Panc1 (cell line): Measurements from ENCODE around the gene ENPP6. TPM values are rescaled to one million over a fixed set of nuclear protein-coding genes. Genes with fewer than 3 reads are reported as not detected.

Experiments used
- ATAC-seq: fragments of 200-7000 bp; cut with Tn5 transposase; 2 replicates; pipeline ENCODE4 v1.9.1; 2020; ENCODE audit warnings: mild to moderate bottlenecking, moderate library complexity
- BruUV-seq: library from RNA; stranded (reverse); fragments of 400-500 nt; replicated peaks from 2 replicates; lab custom pipeline; 2021; lab: Mats Ljungman, UMichigan
- CTCF ChIA-PET: fragments of 300-600 bp; sonication (Branson Sonifier 250); formaldehyde crosslinking; loops from one replicate; lab custom pipeline; 2022; ENCODE audit warnings: antibody characterized with exemption; lab: Charles Lee
- POLR2A ChIA-PET: fragments of 300-600 bp; sonication (Branson Sonifier 250); formaldehyde crosslinking; loops from one replicate; lab custom pipeline; 2022; ENCODE audit warnings: antibody characterized with exemption; lab: Charles Lee
- DNase-seq: peaks from one replicate; pipeline ENCODE4 v3.0.0-alpha.2; 2010; ENCODE audit warnings: low read depth, low spot score
- H3K27ac ChIP-seq: 2 replicates; pipeline ENCODE4 v1.5.1; 2011; ENCODE audit warnings: mild to moderate bottlenecking, low read length, inconsistent platforms
- H3K27me3 ChIP-seq: fragments of 200-500 bp; sonication (Bioruptor generic); 2 replicates; pipeline ENCODE4 v1.6.0; 2014; ENCODE audit warnings: low read length, inconsistent platforms; ENCODE audit not compliant: control insufficient read depth, insufficient read depth
- H3K36me3 ChIP-seq: fragments of 200-500 bp; sonication (Bioruptor generic); 2 replicates; pipeline ENCODE4 v1.5.1; 2014; ENCODE audit warnings: inconsistent platforms, mild to moderate bottlenecking, low read length, moderate library complexity; ENCODE audit not compliant: control insufficient read depth, insufficient read depth
- H3K4me1 ChIP-seq: 2 replicates; pipeline ENCODE4 v1.5.1; 2011; ENCODE audit warnings: inconsistent platforms, mild to moderate bottlenecking, low read length, moderate library complexity; ENCODE audit not compliant: control insufficient read depth, insufficient read depth
- H3K4me3 ChIP-seq, 2 experiments: 2 replicates each; pipeline ENCODE4 v1.5.1; 2011 to 2012; ENCODE audit warnings: low read depth in 2 of 2, low read length in 2 of 2, mild to moderate bottlenecking in 2 of 2, inconsistent platforms in 1 of 2, moderate library complexity in 1 of 2
- H3K9me3 ChIP-seq: fragments of 200-500 bp; sonication (Bioruptor generic); 2 replicates; pipeline ENCODE4 v1.5.1; 2014; ENCODE audit warnings: low read depth, mild to moderate bottlenecking, inconsistent platforms, low read length, moderate library complexity; ENCODE audit not compliant: control insufficient read depth, insufficient read depth
- CTCF ChIP-seq: fragments of 450-650 bp; IDR thresholded peaks from 2 replicates; pipeline ENCODE4 v1.5.1; 2017; ENCODE audit warnings: mild to moderate bottlenecking
- POLR2AphosphoS5 ChIP-seq: IDR thresholded peaks from 2 replicates; pipeline ENCODE4 v1.6.1; 2012; ENCODE audit warnings: mild to moderate bottlenecking, low read depth, low read length, moderate library complexity
- REST ChIP-seq, 2 experiments: IDR thresholded peaks; 2 replicates each; pipeline ENCODE4 v1.6.1; 2011 to 2012; ENCODE audit warnings: low read depth in 2 of 2, control low read depth in 1 of 2, low read length in 1 of 2, mild to moderate bottlenecking in 1 of 2, moderate library complexity in 1 of 2; ENCODE audit not compliant: insufficient read depth in 1 of 2
- SIN3A ChIP-seq: IDR thresholded peaks from 2 replicates; pipeline ENCODE4 v1.6.1; 2012; ENCODE audit warnings: low read depth, mild to moderate bottlenecking, low read length, moderate library complexity, borderline replicate concordance; ENCODE audit not compliant: insufficient read depth
- TCF7L2 ChIP-seq: IDR thresholded peaks from 2 replicates; pipeline ENCODE4 v1.6.1; 2011; ENCODE audit warnings: mild to moderate bottlenecking, low read depth, low read length, inconsistent platforms
- in situ Hi-C: cut with HindIII; loops from 2 replicates; pipeline ENCODE4 v1.10.0; 2016; ENCODE audit warnings: low sequenced_read_pairs, low pct_unique_long_range_greater_than_20kb
- intact Hi-C: fragments of 100-400 bp; cut with micrococcal nuclease; formaldehyde crosslinking; loops from one replicate; pipeline ENCODE4 v1.10.0; 2022; ENCODE audit not compliant: unreplicated experiment
- total RNA-seq: library from RNA; stranded (reverse); gene quantifications from one replicate; pipeline ENCODE4 v1.2.1, GENCODE V29; 2021; ENCODE audit not compliant: unreplicated experiment

Gene ENPP6
- total RNA-seq, 1 experiment from 2014 or later: not detected

- Histone ChIP-seq H3K4me1 (no peaks in the 10 kb centered on the region), H3K36me3 (no peaks in the 10 kb centered on the region), H3K27ac (no peak overlapping the region), H3K9me3 (no peaks in the 10 kb centered on the region), H3K27me3 (peaks cover 4% of the 10 kb centered on the region; the same call in 1 of the 2 replicates), H3K4me3 (no peak overlapping the region)
- CTCF ChIA-PET: no interaction called here
- in situ Hi-C loops (no loop called here), intact Hi-C loops (no loop called here)
- no peak for ATAC-seq
- DNase-seq: no peak
- POLR2A ChIA-PET: no interaction called here
- BruUV-seq: no TSS peak
- TF ChIP-seq REST (IDR thresholded peaks at IDR 0.05; ENCODE audit: insufficient read depth in 1 of 2, low read depth in 2 of 2, low read length in 1 of 2) (no peak), POLR2AphosphoS5 (no peak), TCF7L2 (no peak), CTCF (no peak), SIN3A (no peak)
Observed at GRCh38 chr4:184154199-184154598, 63.5 kb downstream of the ENPP6 start.

GRCh38 chr4:184153781-184154180 lies 63.9 kb downstream of the ENPP6 start:
- Histone ChIP-seq H3K27ac (no peak overlapping the region), H3K4me1 (no peaks in the 10 kb centered on the region), H3K36me3 (no peaks in the 10 kb centered on the region), H3K27me3 (peaks cover 2% of the 10 kb centered on the region; the same call in 1 of the 2 replicates), H3K9me3 (no peaks in the 10 kb centered on the region), H3K4me3 (no peak overlapping the region)
- no peak for ATAC-seq
- intact Hi-C loops (no loop called here), in situ Hi-C loops (no loop called here)
- ChIA-PET POLR2A (no interaction called here), CTCF (no interaction called here)
- TF ChIP-seq SIN3A (no peak), CTCF (no peak), POLR2AphosphoS5 (no peak), TCF7L2 (no peak), REST (IDR thresholded peaks at IDR 0.05; ENCODE audit: insufficient read depth in 1 of 2, low read depth in 2 of 2, low read length in 1 of 2) (no peak)
- BruUV-seq: no TSS peak
- DNase-seq: no peak
